ENCODE measurements around the gene TMPRSS6.
A peak's percentile ranks its signal among the peaks of the same experiment; 100 is the strongest.

TMPRSS6 gene

DNA sequence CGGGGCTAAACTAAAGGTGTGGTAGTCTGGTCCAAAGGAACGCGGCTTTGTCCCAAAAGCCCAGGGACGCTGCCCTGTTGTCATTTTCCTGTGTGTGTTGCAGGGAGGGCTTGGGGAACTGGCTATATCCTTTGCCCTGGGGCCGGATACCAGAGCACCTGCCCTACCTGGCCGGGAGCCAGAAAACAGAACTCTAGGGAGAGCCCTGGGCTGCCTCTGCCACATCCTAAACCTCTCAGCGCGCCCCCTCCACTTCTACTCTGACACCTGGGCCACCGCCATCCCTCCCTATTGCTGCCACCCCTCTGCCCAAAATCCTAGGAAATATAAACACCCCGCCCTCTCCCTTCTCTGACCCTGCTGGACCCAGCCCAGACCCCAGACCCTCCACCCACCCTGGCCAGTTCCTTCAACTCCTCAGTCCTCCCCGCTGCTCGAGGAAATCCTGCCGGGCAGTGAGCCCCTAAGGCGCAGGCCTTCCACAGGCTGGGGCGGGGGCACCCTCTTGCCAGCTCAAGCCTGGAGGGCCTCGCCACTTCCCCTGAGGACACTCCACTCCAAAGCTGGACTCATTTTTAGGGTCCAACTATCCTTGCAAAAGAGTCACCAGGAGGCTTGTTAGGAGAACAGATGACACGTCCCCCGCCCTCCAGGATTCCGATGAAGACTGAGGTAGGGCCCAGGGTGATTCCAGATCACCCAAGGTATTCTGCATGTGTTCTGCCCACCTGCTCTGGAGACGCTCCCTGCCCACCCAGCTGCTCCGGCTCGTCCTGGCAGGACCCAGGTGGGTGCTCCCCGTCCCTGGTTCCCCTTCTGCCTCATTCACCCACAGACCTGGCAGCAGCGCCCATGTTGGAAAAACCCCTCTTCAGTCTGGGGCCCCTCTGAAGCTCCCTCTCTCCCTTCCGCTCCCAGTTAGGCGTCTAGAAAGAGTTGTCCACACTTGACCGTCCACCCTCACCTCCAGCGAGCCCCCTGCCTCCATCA is 45.8 kb downstream of the TMPRSS6 start:
- peak in 1 of 2 experiments; percentile 56 for DNase-seq

DNA sequence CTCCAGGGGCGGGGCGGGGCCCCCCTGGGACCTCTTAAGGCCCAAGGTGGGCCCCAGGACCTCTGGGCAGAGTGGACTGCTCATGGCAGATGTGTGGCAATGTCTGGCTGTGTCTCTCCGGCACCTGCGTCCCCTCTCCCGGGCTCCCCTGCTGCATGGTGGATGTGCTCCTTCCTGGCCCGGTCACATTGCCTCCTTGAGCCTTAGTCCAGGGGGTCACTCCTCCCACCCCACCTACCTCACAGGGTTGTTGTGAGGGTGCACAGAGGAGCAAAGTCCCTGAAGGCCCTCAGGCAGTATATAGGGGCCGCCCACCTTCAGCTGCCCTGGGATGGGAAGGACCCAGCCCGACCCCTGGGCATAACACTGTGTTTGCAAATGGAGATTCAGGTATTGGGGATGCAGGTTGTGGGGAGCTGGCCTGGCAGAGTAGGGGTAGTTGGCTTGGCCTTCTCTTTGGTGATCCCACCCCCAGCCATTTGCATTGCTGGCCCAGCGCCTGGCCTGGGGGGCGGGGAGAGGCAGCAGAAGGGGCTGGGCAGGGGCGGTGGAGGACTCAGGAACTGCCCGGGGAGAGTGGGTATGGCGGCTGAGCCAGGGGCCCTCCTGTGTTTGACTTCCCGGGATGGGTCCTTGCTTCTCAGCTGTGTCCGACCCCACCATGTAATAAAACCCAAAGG is 46.7 kb downstream of the TMPRSS6 start:
- no peak for DNase-seq

DNA sequence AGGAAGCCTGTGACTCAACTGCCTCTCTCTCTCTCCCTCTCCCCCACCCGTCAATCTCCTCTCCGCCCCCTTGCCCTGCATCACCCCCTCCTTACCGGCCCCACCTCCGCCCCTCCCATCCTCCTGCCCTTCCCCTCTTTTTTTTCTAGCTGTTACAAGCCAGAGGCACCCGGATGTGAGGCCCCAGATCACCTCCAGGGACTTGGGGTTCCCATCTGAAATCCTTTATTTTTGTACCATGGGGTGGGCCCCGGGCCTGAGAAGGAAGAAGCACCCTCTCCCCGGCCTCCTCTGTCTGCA is 47.2 kb downstream of the TMPRSS6 start:
- DNase-seq = no peak

DNA sequence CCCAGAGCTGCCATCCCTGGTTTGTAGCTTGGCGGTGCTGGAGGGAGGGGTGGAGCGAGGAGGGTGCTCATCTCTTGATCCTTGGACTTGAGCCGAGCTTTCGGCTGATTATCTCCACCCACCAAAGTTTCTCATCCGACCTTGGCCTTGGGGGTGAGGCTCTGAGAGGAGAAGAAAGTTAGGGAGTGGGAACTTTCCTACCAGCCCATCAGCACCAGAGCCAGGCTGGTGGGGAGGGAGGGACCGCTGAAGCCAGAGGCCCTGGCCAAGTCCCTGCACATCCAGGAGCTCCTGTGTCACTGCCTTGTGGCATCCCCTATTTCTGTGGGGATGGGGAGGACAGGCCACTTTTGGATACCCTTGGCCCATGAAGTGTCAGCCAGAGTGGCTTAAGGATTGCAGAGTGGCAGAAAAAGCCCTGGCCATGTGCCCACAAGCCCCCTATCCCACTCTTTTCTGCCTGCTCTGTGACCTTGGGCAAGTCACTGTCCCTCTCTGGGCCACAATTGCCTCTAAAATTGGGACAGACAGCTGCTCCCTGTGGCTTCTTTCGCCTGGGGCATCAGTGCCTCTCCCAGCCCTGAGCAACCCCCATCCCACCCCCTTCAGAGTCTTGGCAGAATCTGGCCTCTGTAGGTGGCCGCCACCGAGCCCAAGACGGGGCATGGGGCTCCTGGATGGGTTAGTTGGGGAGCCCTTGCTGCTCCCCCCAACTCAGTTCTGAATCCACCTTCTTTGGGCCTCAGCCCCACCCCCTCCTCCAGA is 47.7 kb downstream of the TMPRSS6 start:
- no peak for DNase-seq

DNA sequence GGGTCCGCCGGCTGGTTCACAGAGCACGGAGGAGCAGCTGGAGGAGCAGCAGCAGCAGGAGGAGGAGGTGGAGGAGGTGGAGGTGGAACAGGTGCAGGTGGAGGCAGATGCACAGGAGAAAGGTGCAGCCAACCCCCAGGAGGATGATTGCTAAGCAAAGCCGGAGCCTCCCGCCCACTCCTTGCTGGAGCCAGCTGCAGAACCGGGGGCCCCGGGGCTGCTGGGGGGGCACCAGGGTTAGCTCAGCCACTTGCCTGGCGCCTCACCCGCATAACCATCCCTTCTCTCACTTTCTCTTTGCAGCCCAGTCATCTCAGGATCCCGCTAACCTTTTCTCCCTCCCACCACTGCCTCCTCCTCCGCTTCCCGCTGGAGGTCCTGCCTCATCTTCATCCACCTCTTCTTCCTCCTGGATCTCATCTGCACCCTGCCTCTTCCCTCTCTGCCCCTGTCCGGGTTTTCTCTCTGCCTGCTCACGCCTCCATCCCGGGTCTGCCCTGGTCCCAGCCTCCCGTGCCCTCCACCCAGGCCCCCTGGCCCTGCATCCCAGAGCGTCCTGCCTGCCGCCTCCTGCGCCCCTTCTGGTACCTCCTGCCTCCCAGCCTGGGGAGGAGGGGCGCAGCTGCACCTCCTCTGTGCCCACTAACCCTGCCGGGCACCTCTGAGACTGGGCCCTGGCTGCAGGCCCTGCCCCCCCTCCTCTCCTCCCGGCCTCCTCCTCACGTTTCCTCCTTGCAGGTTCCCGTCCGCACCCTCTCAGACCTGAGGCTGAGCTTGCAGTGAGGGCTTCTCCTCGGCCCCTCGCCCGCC is 48.5 kb downstream of the TMPRSS6 start:
- DNase-seq = no peak

DNA sequence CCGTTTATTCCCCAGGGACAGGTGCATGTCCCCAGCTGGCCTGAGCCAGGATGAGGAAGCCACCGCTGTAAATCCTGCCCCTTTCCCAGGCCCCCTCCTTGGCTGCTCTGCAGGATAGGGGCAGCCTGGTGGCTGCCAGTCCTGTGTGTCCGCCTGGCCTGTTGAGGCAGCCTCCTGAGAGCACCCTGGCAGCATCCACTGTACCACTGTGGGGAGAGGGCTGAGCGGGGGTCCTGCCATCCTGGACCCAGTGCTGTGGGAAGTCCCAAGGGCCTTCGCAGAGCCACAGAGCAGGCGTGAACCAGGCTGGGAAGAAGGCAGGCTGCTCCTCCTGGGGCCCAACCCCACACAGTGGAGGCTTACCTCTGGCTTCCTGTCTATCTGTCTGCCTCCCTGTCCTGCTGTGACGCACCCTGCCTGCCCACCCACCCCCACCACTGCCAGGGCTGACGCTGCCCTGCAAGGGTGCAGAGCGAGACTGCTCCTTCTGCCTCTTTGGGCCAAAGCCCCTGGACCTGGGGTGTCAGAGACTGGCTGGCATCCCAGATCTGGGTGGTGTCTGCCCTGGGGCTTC is 49.5 kb downstream of the TMPRSS6 start:
- DNase-seq = no peak

DNA sequence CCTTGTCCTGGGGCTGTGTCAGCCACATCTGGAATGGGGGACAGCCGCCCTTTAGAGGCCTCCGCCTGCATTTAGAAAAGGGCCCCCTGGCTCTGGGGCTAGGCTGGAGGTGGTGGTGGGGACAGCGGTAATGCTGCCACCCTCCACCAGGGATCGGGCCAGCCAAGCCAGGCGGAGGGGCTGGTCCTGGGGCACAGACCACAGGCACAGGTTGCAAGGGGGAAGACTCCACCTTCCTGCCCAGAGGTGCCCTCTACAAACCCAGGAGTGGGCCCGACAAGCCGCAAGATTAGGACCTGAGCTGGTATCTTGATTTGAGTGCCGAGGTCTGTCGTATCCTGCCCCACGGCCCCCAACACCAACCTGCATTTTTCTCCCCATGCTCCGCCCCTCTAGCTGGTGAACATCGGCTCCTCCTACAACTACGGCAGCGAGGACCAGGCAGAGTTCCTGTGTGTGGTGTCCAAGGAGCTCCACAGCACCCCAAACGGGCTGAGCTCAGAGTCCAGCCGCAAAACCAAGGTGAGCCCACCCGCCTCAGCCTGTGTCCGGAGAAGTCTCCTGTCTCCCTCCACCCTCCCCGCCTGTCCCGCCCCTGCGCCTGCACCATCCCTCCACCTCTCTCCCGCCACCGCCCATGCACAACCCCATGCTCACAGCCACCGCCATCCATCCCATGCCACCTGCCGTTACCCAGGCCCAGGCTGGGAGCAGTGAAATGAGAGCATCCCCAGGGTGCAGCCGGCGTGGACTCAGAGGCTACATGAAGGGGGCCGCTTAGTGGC is 50.4 kb downstream of the TMPRSS6 start:
- DNase-seq = no peak

DNA sequence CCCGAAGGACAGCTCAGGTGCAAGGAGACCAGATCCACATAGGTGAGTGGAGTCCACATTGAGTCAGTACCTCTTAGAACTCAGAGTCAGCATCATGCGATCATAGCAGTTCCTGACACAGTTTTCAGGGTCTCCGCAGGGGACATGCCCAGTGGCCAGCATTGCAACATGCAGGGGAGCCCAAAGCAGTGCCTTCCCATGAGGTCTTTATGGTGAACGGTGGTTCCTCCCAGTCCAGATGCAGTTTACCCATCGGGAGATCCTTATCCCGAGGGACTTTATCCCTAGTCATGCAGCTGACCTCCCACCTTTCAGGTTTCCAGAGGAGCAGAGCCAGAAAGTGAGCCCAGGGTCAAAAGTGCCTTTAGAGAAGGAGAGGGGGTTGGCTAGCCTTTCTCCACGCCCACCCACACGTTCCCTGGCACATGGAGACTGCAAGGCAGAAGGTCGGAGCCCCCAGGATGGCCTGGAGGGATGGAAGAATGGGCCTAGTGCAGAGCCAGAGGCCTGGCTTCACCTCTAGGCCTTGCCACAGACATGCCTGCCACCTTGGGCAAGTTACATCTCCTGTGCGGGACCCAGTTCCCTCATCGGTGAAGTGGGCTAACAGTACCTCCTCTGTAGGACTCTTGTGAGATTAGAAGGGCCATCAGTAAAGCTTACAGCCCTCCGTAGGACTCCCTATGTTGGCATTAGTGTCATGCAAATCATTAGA is 51.6 kb downstream of the TMPRSS6 start:
- DNase-seq = no peak

DNA sequence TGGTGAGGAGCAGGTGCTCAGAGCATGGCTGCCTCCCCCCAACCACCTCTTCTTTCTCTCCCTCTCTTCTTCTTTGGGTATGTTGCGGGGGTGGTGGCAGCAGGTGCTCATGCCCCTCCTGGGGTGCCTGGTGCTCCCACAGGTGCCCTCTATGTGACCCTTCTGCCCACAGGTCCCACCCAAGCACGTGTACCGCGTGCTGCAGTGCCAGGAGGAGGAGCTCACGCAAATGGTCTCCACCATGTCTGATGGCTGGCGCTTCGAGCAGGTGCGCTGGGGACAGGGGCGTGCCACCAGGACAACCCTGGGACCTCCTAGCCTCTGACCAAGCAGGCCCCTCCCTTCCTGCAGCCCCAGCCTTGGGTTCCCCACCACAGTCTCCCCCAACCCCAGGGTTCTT is 52.3 kb downstream of the TMPRSS6 start:
- DNase-seq = no peak

DNA sequence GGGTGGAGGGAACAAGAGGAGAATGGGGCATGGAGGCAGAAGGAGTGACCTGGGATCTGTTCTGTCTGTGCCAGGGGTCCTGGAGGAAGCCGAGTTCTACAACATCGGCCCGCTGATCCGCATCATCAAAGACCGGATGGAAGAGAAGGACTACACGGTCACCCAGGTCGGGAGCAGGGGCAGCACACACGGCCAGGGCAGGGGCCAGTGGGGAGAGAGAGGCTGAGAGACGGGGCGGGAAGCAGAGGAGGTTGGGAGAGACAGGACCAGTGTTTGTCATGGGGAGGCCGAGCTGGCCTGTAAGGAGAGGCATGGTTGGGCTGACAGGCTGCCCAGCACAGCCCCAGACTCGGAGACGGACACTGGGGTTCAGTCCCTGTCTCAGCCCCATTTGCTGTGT is 53.3 kb downstream of the TMPRSS6 start:
- DNase-seq = no peak

DNA sequence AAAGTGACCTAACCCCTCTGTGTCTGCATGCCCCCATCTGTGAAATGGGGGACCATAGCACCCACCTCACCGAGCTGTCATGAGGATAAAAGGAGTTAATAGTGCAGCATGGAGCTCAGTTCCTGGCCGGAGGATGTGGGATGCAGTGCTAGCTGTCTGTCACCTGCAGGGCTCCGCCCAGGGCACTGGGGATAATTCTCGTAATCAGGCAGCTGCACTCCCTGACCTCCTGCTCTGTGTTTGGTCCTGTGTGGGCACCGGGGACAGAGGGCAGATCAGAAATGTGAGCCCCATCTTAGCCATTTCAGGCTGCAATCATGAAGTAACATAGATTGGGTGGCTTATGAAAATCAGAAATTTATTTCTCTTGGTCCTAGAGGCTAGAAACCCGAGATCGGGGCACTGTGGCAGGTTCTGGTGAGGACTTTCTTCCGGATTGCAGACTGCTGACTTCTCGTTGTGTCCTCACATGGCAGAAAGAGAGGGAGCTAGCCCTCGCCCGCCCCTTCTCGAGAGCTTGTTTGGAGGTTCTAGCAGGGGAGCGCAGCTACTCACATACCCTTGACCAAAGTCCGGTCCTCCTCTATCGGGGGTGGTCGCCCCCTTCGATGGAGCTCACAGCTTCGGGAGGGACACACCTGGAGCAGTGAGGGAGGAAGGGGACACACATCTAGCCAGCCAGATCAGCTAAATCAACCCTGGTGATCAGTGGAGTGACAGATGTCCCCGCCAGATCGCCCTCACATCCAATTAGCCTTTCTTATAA is 54.7 kb downstream of the TMPRSS6 start:
- DNase-seq = no peak

DNA sequence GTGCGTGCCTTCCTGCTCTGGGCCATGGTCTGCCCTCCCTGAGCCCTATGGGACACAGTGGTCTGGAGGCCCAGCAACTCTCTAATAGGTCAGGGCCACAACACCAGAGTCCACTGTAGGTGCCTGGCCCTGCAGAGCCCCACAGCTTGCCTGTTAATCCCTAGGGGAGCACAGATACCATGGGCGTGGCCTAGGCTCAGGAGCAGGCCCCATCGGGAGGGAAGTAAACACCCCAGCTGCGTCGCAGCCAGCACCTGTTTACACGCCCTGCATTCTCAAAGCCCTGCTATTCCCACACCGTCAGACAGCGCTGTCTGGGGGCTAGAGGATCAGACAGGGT is 55.5 kb downstream of the TMPRSS6 start:
- DNase-seq = peak in 1 of 2 experiments; percentile 59

DNA sequence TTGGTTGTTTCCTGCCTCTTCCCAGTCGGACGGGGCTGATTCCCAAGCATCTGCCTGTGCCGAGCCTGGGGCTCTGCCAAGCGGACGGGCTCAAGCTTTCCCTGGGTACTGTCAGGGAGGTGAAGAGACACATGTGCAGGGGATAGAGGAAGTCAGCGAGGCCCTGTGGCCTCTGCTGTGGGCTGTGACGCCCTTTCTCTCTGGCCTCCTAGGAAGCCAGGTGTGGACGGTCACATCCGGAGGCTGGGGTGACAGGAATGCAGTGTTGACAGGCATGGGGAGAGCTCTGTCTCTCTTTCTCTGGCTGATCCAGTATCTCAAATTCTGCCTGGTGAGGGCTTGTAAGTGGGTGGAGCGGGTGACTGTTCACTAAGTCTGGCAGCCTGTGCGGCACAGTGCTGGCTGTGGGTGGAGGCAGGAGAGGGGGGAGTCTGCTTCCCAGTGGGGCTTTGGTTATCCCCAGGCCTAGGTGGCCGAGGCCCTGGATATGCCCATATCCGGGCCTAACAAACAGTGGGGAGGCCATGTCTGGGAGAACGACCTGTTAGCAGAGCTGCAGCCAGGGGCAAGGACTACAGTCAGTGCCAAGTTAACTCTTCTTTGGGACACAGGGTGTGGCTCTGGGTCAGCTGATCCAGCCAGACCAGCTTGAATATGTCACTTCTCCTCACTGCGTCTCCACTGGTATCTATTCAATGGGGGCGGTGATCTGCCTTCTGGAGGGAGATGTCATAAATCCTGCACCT is 56.0 kb downstream of the TMPRSS6 start:
- DNase-seq = no peak

DNA sequence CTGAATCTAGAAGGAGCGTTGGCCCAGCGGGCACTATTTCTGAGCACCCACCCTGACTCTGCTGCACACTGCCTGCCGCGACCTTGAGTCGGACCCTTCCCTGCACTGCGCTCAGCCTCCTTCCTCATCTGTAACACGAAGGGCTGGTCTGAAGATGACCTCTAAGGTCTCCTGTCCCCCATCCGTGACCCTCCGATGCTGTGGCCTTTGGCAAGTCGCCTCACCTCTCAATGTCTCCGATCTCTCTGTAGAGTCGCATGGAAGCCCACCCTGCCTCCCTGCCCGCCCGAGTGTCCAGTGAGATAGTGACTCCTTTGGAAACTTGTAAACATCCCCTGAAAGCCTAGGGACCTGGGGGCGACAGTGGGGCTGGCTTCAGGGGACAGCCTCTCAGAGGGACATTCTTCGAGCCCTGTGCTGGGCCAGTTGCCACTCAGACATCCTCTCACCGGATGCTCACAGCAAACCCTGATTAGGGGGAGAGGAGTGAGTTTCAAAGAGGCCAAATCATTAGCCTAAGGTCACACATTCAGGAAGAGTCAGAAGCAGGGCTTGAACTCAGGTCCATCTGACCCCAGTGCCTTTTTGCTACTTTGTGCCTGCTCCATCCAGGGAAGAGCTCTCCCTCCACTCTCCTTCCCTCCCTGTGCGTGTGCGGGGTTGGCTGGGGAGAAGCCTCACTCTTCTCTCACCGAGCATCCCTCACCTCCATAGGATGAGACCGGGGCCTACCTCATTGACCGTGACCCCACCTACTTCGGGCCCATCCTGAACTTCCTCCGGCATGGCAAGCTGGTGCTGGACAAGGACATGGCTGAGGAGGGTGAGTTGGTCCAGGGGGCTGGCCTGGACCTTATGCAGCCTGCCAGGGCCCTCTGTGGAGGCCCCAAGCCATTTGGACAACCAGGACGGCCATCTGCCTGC is 56.9 kb downstream of the TMPRSS6 start:
- DNase-seq = no peak

DNA sequence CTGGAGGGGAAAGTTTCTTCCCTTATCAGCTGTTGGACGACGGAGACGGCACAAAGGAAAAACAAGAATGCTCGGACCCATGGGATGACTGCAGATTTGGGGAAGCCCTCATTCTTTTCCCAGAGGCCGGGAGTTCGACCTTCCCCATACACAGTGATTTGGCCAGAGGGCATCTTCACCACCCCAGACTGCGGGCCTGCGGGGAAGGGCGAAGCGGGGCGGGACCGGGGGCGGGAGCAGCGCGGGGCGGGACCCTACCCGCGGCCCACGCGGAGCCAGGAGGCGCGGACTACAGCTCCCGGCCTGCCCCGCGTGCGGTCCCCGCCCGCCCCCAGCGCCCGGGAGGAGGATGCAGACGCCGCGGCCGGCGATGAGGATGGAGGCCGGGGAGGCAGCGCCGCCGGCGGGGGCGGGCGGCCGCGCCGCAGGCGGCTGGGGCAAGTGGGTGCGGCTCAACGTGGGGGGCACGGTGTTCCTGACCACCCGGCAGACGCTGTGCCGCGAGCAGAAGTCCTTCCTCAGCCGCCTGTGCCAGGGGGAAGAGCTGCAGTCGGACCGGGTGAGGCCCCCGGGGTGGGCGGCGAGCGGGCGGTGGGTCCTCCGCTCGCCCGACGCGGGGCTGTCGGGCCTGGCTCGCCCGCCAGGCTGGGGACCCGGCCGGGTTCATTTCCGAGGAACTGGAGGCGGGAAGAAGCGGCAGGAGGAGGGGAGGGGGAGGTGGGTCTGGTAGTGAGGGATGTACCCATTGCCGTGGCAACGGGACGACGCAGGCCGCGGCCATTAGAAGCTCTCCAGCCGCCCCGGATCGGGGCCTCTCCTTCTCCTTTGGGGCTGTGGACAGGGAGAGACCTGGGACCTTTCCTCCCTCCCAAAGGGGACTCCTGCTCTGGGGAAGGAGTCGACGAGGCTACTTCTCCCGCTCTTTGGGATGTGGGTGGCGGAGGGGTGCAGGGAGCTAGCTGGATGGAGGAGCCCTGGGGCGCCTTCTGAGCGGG is 57.8 kb downstream of the TMPRSS6 start, which contains the start of gene KCTD17:
Gene KCTD17, plus strand, starts transcription at position 352 of the 995 bp plus-strand sequence. Its CDS starts 19 bp downstream, at position 371.
- peak in 1 of 2 experiments; percentile 69 for DNase-seq

DNA sequence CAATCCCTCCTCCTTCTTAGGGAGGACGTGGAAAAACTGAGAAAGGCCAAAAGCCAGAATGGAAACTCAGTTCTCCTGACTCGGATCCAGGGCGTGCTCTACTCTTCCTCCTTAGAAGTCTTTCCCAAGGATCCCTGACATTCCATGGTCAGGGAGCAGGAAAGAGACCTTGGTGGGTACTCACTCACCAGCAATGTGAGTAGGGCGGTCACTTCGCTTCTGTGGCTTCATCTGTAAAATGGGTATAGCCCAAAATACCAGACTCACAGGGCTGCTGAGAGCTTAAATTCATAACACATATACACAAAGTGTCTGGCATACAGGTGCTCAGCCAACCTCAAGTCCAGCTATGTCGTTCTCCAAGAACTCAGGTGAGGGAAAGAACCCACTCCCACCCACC is 58.6 kb downstream of the TMPRSS6 start:
- no peak for DNase-seq

DNA sequence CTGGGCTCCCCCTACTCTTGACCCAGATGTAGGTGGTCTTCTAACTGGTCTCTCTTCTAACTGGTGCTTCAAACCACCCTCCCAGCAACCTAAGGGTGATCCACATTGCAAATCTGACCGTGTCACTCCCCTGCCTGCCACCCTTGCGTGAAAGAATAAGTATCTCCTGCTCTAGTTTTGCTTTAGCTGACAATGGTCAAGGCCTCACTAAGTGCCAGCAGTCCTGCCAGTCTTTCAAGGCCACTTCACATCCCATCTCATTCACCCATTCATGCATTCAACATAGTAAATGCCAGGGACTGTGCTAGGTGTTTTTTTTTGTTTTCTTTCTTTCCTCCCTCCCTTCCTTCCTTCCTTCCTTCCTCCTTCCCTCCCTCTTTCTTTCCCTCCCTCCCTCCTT is 60.3 kb downstream of the TMPRSS6 start:
- no peak for DNase-seq
